GM13977 (cell line): ENCODE measurements around the gene TNS1.
"Not testable (repeated sequence)": the region's sequence is repeated elsewhere in the genome, so short reads cannot be mapped to it uniquely, and the experiment has no call there.

Experiments
- DNase-seq: peaks from one replicate; pipeline ENCODE4 v3.0.0; 2012; ENCODE audit warnings: low spot score
- in situ Hi-C: fragments of 300-500 bp; cut with MboI; formaldehyde crosslinking; loops from one replicate; pipeline ENCODE4 v1.12.0; 2022; ENCODE audit warnings: low sequenced_read_pairs, low pct_unique_long_range_greater_than_20kb, mixed read lengths, inconsistent platforms; ENCODE audit not compliant: unreplicated experiment
- TF ChIP-seq, protein P1 (sequence below): IDR thresholded peaks from 2 replicates; pipeline ENCODE4 v1.5.1; 2012; ENCODE audit warnings: mild to moderate bottlenecking, control low read depth; ENCODE audit not compliant: insufficient read depth; ENCODE audit errors: extremely low read depth, missing control alignments

TNS1 gene

DNA sequence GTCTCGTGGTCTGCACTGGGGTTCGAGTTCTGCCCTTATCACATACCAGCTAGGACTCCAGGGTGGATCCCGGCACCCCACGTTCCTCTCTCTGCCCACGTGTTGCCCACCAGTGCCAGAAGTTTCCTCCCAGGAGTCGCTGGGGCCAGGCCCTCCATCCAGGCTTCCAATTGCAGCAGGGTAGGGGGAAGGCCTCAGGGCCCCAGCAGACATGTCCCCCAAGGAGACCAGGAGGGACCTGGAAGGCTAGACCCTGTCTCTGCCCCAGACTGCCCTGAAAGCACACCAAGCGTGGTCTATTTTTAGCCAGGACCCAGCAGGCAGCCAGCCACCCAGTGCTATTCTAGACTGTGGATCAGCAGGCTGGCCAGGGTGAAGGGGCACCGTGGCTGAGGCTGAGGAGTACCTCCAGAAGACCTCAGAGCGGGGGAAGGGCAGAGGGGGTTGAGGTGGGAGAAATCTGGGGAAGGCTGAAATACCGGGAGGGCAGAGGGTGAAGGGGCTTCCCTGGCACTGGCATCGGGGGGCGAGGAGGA lies 18.8 kb upstream of the TNS1 start:
- DNase-seq, result no peak
- in situ Hi-C loops, result no loop called here
- TF ChIP-seq, protein P1, sequence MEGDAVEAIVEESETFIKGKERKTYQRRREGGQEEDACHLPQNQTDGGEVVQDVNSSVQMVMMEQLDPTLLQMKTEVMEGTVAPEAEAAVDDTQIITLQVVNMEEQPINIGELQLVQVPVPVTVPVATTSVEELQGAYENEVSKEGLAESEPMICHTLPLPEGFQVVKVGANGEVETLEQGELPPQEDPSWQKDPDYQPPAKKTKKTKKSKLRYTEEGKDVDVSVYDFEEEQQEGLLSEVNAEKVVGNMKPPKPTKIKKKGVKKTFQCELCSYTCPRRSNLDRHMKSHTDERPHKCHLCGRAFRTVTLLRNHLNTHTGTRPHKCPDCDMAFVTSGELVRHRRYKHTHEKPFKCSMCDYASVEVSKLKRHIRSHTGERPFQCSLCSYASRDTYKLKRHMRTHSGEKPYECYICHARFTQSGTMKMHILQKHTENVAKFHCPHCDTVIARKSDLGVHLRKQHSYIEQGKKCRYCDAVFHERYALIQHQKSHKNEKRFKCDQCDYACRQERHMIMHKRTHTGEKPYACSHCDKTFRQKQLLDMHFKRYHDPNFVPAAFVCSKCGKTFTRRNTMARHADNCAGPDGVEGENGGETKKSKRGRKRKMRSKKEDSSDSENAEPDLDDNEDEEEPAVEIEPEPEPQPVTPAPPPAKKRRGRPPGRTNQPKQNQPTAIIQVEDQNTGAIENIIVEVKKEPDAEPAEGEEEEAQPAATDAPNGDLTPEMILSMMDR, result no peak

DNA sequence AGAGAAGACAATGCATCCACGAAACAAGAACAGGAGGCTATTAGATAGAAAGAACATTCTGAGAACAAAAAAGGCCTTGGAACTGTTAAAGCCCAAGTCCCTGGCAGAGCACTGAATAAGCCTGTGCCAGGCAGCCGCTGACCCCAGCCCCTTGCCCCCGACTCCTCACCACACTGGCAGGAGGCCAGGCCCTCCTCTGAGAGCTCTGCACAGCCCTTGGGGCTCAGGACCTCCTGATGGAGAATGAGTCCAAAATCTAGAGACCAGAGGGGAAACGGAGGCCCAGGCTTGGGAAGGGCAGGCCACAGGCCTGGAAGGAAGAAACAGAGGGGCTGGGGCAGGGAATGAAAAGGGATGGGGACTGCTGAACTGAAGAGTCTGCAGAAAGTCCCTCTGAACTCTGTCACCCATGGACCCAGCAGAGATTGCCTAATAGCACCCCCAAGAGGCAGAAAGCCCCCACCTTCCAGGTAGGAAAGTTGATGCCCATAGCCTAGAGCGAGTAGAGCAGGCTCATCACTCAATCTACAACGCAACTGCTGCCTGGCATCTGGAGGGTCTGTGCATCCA lies 18.3 kb upstream of the TNS1 start:
- TF ChIP-seq, protein P1, result no peak
- in situ Hi-C loops, result no loop called here
- no peak for DNase-seq

DNA sequence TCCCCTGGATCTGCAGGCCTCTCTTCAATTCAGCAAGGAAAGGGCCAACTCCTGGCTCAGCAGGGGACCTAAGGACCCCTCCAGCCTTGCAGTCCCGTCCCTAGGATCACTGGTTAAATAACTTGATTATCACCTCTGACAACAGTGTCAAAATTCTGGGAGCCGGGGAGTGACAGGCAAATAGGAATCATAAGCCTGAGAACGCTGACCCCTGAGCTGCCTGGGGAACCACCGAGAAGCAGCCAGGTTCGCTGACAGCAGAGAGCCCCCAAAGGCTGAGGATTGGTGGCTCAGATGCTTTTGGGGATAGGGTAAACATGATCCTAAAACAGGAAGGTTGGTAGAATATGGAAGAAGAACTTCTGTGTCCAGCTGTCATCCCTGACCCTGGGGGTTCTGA lies 17.5 kb upstream of the TNS1 start:
- TF ChIP-seq, protein P1, result no peak
- no peak for DNase-seq
- in situ Hi-C loops, result no loop called here

DNA sequence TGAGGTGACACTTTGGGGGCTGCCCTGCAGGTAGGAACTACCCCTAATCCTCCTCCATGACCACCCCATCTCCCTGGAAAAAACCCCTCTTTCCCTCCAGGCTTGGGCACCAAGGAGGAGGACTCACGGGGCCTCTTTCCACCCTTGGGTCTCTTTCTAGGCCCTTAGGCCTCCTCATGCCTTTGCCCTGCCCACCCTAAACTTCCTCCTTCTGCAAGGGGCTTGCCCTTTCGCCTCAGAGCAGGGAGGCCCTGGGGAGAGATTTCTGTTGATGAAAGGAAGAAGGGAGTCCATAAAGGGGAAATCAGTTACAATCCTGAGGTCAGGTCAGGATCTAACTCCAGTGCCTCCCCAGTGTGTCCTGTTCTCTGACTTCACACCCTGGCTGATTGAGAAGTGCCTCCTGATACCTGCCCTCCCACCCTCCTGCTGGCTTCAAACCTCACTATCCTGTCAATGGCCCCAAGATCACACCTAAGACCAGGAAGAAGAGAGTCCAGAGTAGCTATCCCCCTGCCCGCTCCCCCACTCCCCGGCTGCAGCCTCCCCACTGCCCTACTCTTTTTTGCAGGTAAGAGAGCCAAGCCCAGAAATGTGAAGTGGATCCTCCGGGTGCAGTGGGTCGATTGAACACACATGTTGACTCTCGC lies 16.7 kb upstream of the TNS1 start:
- TF ChIP-seq, protein P1, result no peak
- no peak for DNase-seq
- in situ Hi-C loops, result no loop called here

DNA sequence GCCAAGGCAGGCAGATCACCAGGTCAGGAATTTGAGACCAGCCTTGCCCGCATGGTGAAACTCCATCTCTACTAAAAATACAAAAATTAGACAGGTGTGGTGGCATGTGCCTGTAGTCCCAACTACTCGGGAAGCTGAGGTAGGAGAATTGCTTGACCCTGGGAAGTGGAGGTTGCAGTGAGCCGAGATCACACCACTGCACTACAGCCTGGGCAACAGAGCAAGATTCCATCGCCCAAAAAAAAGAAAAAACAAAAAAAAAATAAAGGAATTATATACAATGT lies 16.0 kb upstream of the TNS1 start:
- DNase-seq, in situ Hi-C loops: not testable (repeated sequence)

DNA sequence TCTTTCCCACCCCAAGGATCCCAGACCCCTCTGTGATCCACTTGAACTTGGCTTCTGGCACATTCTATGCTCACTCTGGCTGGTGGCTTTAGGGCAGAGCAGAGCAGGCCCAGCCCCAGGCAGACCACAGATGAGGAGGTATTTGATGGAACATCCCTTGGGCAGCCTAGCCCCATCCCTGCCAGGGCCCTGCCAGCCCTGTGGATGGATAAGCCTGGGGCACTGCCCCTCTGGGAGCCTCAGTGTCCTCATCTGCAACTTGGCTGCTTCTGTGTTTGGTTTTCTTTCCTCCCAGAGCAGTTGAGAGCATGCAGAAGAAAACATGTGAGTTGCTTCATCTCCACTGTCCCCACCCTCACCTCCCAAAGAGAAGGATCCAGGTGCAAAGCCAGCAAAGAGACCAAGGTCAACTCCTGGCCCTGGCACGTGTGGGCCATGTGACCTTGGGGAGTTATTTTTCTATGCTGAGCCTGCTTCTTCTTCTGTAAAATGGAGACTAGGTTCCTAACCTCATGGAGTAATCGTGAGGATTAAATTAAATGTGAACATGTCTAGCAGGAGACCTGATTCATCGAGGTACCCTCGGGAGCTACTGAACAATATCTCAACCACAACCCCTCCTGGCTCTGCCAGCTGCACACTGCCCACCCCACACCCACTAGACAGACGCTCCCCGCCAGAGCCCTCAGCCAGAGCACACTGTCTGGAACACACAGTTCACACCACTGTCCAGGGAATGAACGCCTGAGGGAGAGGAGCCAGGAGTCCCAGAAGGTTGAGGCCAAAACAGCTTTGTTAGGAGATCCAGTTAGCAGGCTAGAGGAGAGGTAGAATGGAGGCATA lies 14.6 kb upstream of the TNS1 start:
- TF ChIP-seq, protein P1, result no peak
- DNase-seq, result no peak
- in situ Hi-C loops, result no loop called here

DNA sequence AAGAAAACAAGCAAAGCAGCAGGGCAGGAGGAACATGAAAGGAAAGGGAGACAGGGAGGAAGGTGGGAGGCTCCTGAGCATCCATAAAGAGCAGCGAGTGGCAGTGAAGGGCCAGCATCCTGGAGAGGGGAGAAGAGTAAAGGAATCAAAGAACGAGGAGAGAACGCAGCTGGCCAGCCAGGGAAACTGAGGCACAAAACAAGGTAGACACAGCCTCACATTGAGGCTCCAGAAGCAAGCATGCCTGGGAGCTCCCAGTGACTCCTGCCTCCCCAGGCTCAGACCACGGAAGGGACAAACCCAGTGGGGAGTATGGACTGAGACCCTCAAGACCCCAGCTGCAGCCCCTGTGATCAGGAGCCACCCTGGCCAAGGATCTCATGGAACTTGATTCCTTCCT lies 14.0 kb upstream of the TNS1 start:
- no peak for DNase-seq
- in situ Hi-C loops, result no loop called here
- TF ChIP-seq, protein P1, result no peak
